Globus pallidus (tissue), 1 donor: ENCODE results near the gene SPATA6L.

Source experiments
- DNase-seq: peaks from one replicate; pipeline ENCODE4 v3.0.0-alpha.2; 2015; ENCODE audit warnings: low spot score

SPATA6L gene

GRCh38 chr9:4549751-4550295 is 116.5 kb downstream of the SPATA6L start:
- DNase-seq, result no peak

GRCh38 chr9:4548811-4549725 is 117.2 kb downstream of the SPATA6L start:
- DNase-seq, result no peak
